HG02970 (cell line): ENCODE data around the gene GNB1L.

Source experiments
- ATAC-seq: cut with Tn5 transposase; IDR thresholded peaks from one replicate; pipeline ENCODE4 v1.9.1; 2021; ENCODE audit warnings: mild to moderate bottlenecking, moderate library complexity, moderate number of reproducible peaks; ENCODE audit not compliant: unreplicated experiment, low FRiP score

The GNB1L gene

DNA sequence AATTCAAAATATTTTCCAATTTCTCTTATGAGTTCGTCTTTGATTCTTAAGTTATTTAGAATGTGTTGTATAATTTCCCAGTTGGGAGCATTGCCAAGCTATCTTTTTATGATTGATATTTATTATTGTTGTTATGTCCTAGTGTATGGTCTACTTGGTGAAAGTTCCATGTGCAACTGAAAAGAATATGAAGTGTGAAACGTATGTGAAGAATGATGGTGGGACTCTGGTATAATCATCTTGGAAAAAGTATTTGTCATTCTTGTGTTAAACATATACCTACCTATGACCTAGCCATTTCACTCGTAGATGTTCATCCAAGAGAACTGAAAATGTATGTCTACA is 12.0 kb upstream of the GNB1L start:
- no peak for ATAC-seq

DNA sequence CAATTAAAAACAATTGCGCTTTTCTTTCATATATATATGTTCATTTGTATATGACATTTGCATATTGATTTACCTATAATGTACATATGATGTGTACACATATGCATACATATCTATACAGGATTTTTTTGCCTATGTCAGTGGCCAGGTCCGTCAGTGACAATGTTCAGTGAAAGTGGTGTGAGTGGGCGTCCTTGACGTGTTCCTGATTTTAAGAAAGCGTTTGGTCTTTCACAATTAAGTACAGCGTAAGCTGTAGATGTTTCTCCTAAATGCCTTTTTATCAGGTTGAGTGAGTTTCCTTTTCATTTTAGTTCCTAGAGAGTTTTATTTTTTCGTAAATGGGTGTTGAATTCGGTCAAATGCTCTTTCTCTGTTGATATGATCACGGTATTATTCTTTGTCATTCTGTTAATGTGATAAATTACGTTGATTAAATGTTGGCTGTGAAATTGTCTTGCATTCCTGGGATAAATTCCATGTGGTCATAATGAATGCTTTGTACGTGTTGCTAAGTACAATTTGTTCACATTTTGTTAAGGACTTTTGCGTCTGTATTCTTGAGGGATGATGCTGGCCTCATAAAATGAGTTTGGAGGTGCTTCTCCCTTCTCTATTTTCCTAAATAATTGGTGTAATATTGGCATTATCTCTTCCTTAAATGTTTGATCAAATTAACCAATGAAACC is 10.6 kb upstream of the GNB1L start:
- no peak for ATAC-seq

DNA sequence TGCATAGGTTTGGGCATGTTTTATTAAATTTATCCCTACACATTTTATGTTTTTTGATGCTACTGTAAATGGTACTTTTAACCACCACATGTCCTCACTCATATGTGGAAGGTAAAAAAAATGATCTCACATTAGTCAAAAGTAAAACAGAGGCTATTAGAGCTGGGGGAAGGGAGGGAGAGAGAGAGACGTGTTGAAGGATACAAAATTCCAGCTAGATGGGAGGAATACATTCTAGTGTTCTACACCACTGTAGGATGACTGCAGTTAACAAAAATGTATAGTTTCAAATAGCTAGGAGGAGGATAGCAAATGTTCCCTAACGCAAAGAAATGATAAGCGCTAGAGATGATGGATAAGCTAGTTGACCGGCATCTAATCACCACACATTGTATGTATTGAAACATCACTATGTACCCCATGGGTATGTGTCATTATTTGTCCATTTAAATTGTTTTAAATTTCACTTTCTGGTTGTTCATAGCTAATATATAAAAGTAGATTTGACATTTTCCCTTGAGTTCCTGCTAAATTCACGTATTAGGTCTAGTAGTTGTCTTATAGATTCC is 9.9 kb upstream of the GNB1L start:
- no peak for ATAC-seq

DNA sequence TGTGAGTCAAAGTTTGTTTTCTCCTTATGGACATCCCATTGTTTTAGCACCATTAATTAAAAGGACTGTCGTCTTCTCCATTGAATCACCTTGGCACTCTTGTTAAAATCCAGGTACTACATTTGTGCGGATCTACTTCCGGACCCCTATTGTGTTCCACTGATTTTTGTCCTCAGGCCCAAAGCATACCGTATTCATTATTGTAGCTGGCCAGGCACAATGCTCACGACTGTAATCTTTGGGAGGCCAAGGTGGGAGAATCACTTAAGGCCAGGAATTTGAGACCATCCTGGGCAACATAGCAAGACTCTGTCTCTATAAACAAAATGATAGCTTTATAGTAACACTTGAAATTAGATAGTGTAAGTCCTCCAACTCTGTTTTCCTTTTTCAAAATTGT is 8.9 kb upstream of the GNB1L start:
- no peak for ATAC-seq

DNA sequence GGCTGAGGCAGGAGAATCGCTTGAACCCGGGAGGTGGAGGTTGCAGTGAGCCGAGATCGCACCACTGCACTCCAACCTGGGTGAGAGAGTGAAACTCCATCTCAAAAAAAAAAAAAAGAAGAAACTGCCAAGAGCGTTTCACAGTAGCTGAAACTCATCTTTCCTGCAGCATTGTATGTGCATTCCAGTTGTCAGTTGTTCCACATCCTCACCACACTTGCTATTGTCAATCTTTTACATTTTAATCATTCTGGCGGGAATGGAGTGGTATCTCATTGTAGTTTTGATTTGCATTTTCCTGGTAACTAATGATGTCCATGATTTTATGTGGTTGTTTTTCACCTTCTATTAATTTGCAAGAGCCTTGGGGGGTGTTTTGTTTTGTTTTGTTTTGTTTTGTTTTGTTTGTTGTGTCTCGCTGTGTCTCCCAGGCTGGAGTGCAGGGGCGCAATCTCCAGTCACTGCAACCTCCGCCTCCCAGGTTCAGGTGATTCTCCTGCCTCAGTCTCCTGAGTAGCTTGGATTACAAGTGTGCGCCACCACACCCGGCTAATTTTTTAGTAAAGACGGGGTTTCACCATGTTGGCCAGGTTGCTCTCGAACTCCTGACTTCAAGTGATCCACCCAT is 8.1 kb upstream of the GNB1L start:
- no peak for ATAC-seq

DNA sequence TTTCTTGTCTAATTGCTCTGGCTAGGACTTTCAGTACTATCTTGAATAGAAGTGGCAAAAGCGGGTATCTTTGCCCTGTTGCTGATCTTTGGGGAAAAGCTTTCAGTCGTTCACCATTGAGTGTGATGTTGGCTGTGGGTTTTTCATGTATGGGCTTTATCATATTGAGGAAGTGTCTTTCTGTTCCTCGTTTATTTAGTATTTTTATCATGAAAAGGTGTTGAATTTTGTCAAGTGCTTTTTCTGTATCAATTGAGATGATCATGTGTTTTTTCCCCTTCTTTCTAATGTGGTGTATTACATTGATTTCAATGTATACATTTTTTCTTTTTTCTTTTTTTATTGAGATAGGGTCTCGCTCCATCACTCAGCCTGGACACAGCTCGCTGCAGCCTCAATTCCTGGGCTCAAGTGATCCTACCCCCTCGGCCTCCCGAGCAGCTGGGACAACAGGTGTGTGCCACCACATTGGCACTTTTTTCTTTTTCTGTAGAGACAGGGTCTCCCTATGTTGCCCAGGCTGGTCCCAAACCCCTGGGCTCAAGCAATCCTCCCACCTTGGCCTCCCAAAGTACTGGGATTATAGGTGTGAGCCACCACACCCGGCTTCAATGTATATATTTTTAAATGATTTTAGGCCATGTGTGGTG is 5.3 kb upstream of the GNB1L start:
- no peak for ATAC-seq

DNA sequence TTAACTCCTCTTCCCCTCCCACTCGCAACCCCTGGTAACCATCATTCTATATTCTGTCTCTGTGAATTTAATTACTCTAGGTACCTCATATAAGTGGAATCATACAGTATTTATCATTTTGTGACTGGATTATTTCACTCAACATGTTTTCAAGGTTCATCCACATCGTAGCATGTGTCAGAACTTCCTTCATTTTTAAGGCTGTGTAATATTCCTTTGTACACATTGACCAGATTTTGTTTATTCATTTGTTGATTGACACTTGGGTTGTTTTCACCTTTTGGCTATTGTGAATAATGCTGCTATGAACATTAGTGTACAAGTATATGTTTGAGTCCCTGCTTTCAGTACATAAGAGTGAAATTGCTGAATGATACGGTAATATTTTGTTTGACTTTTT is 2.7 kb upstream of the GNB1L start:
- ATAC-seq: no peak

DNA sequence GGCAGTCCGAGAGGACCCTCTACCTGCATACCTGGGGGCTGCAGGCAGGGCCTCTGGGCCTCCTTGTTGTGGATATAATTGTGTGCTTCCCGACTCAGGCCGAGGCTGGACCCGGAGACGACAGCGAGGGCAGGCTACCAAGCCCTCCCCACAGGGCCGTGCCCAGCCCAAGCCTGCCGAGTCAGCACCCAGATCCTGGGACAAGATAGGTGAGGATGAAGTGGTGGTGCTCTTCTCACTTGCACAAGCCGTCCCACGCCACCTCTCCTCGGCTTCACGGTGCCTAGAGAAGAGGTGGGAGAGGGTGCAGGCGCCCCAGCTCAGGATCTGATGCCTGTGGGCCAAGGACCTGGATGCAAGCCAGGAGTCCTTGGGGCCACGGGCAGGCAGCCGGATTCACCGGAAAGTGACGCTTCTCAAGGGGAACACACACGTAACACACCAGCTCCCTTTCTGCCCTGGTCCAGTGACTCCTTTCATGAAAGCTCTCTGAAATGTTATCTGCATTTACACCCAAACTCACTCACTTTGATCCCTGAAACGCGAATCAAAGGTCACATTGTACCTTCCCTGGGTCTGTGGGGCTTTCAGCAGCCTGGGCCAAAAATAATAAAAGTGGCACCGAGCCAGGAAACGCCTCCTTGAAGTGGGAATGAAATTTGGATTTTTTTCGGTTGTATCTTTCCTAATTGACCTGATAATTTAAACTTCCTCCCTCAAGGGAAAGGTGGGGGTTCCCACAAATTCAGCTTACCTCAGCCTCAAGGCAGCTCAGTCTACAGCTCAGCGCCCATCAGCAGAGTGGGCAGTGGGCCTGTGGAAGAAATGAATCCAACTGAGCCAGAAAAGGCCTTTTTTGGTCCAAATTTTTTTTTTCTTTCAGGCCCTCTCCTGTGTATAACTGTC is 1.1 kb upstream of the GNB1L start:
- peak; percentile 2 for ATAC-seq

DNA sequence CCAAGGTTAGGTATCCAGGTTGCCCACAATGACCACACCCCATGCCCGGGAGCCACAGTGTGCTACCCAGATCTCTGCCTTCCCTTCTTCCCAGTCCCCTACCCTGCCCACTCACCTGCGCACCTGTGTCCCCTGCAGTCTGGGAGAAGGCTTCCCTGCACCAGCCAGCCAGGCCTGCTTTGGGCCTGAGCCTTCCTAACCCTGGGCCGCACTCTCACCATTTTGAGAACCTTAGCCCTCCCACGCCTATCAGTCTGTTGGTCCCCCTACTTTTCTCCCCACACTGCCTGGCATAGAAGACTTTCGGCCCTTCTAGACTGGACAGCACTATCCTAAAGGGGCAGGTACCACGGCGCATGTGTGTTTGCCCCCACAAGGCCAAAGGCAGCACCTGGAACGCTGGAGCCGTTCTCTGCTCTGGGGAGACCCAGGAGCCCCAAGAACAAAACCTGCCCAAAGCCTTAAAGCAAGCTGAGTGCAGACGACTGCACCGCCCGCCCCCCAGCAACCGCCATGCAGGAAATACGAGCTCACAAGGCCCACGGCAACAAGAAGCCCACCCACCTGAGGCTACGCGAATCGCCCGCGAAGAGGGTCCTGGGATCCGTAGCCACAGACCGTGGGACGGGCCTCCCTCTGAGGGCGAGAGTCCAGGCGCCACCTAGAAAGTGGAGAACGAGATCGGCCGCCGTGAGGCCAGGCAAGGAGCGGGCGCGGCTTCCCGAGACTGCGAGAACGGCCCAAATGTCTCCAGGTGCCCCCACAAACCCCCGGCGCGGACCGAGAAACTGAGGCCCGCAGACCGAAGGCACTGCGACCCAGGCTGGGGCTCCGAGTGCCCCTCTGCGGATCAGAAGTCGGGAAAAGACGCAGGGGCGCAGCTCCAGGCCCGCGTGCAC is 546 bp downstream of the GNB1L start:
- ATAC-seq: no peak

DNA sequence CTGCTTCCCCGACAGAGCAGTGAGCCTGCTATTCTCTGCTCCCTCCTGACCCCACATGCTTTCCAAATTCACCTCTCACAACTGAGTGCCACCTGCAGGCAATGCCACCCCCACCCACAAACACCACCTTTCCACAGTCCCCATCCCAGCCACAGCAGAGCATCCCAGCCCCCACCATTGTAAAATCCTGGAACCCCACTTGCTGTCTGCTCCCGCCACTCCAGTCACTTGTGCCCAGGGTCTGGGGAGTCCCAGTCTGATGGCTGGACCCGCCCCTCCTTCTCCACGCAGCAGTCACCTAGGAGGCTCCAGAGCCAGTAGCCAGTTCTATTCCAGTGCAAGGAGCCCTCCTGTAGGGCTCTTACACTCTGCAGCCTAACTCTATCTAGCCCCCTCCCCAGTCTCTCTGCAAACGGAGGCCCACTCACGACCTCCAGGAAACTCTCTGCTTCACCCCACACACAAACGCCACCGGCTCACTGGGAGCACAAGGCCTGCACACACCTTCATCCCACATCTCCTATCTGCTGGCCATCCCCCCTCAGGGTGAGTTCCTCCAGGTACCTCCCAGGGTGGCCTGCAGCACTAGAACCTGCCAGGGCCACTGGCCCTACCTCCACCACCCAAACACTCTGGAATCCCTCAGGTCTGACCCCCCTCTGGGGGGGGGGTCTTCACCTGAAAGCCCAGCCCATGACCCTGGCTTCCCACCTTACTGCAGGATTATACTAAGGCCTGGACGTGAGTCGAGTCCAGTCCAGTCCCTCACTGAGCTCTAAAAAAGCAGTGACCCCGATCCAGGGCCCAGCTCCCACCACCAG is 1.4 kb downstream of the GNB1L start:
- no peak for ATAC-seq

DNA sequence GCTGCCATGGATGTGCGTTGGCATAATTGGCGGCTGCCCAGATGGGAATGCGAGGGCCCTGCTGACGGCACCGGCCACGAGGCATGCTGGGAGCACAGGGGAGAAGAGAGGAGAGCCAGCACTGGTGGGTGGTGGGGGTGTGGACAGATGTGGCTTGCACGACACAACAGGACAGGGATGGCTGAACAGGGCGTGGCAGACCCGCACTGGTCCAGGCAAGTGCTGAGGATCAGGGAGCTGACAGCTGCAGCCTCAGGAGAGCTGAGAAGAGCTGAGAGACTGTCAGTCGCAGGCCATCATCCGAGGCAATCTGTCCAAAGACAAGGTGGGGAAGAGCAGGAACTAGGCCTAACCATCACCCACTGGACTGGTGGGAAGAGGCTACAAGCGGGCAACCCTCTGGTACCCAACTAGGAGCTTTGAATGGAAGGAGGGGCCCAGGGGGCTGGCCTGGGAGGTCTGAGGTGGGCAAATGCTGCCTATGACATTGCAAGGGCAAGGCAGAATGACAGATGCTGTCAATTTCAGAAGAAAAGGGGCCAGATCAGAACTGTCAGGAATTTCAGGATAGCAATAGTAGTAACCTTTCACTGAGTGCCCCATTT is 2.4 kb downstream of the GNB1L start:
- ATAC-seq: no peak

DNA sequence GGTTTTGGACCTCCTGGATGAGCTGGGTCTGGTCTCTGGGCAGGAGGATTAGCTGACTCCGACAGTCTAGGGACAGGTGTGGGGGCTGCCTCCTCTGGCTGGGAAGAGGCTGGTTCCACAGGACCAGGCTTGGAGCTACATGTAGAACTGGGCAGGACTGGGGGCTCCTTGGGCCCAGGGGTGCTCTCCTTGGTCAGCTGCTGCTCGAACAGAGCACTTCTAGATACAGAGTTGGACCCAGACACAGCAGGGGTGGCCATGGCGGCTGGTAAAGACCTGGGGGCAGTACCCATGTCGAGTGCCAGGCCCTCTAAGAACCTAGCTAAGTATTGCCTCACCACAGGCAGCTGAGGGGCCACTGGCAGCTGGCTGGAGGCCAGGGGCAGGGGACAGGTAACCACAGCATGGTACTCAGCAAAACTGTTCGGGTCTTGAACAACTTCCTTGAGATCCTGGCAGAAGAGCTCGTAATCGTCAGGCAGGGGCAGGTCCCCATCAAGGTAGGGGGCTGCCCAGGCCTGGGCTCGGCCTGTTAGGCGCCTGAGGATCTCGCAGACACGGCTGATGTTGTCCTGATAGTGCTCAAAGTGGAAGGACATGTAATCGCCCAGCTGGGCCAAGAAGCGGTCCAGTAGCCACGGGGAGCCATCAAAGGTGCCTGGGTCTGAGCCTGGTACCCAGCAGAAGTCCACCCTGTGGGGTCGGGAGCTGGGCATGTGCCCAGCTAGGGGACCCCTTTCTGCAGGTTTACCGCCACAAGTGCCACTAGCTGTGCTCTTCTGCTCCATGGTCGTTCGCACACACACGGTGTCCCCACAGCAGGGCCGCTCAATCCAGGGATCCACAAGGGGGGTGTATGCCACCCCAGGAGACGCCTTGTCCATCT is 3.1 kb downstream of the GNB1L start:
- ATAC-seq: no peak

DNA sequence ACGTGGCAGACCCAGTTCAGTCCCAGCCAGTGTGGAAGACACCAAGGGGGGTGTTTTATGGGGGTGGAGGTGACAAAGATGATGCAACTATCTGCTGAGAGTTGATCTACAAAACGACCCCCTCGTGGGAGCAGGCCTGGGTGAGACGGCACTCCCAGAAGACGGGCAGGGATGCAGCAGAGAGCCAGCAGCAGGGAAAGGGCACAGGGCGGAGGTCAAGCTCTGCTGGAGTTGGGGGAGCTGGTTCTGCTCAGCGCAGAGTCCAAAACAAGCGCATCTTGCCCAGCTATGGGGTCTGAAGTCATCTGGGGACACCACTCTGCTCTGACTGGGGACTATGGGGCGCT is 3.9 kb downstream of the GNB1L start:
- ATAC-seq: no peak

DNA sequence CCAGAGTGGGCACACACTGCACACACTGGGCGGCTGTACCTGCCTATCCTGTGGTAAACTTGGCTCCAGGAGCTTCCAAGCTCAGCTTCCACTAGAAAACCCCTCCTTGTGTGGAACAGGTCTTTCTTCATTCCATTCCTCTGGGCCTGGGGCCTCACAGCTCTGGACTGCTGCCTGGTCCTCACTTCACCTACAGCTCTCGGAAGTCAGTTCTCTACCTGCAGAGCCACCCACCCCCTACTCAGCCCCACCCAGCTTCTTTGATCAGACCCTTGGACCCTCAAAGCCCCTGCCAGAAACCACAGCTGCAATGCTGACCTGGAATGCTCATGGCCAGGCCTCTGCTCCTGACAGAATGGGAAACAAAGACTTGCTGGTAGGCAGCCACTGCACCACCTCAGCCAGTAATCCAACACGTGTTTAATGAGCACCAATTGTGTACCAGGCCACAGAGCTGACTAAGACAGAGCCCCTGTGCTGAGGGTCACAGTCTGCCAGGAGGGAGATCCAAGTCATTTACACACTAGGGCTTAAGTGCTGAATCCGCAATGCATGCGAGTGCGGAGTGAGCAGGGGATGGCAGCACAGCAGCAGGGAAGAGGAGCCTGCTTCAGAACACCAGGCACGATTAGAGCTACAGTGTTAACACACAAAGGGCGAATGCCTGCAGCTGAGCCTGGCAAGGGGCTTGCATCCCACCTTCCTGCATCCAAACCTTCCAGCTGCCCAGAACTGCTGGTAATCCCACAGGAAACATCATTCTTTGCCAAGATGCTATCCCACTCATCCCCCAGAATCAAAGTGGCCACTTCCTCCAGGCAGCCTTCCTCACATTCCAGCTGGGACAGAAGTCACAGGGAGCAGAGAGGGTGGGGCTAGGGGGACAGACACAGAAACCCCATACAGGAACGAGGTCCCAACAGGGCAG is 4.6 kb downstream of the GNB1L start:
- no peak for ATAC-seq

DNA sequence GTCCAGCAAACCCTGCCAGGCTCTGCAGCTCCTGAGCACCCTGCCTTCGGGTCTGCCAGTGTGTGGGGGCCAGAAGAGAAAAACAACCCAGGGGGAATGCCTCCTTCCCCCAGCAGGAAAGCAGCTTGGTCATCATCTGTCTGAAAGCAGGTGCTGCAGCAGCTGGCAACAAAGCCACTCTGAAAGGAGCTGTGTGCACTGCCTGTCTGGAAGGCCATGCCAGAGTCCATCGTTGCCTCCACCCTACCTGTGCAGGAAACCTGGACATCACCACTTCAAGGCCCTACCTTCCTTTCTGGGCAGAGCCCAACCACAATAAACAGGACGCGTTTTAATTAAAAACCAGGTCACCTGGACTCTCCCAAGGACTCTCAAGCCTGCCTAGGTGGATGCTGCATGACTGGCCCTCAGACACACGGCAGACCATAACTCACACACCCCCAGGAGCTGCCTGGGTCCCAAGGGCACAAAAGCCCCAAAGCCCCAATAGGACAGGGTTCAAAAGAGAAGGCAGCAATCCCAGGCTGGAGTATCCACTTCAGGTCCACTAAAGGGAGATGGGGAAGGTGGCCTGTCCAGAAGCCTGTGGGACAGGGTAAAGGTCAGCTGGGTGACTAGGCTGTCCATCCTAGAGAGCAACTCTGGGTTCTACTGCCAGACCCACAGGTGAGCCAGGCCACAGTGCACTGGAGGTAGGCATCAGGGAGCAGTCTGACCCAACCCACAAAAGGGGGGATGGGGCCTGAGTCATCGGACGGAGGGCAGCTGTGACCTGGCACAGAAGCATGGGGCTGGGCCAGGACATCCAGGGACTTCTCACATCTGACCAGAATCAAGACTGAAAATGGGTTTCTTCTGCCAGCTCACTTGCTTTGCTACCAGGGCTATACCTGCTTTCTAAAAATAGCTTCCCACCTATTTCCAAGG is 6.1 kb downstream of the GNB1L start:
- ATAC-seq: no peak

DNA sequence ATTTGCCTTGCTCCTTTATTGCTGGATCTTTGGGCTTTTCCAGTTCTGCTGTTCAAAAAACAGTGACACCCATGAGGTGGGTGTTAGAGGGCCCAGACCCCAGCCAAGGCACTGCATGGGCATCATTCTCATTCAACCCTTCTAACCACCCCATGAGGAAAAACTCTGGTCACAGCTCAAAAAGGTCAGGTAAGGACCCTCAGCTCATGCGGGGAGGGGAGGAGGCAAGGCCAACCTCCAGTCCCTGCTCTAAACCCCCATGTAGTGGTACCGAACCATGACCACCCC is 7.4 kb downstream of the GNB1L start:
- ATAC-seq: no peak
